HK-2 (cell line): ENCODE data around the gene CBX6.
A peak's percentile ranks its signal among the peaks of the same experiment; 100 is the strongest.
"Not testable (repeated sequence)": the region's sequence is repeated elsewhere in the genome, so short reads cannot be mapped to it uniquely, and the experiment has no call there.

ENCODE experiments used
- DNase-seq: peaks from one replicate; pipeline ENCODE4 v3.0.0-alpha.2; 2018; ENCODE audit not compliant: unreplicated experiment

CBX6 gene

DNA sequence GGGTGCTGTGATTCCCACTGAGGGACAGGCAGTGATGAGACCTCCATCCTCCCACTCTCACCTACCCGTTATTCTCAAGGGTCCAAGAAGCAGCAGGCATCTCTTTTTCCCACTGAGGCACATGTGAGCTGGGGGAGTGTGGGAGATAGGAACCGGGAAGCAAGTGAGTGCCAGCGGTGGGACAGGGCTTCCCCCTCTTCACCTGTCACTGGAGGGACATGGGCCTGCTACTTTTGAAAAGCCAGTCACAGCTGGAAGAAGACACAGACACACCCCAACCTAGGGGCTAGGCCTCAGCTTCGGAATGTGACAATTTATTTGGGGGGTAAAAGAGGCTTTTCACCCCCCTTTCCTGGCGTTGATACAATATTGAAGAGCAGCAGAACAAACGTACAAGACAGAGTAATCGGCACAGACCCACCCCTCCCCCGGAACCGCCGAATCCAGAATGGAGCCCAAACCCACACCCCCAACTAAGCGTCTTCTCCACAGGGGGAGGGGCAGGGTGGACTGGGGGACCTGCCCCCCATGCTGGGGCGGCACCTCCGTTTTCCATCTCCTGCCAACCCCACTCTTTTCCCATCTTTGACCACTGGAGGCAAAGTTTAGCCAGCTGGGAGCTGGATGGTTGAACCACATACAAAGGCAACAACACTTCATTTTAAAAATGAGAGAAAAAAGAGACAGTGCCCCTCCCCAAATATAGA, 10.7 kb downstream of the CBX6 start:
- no peak for DNase-seq

DNA sequence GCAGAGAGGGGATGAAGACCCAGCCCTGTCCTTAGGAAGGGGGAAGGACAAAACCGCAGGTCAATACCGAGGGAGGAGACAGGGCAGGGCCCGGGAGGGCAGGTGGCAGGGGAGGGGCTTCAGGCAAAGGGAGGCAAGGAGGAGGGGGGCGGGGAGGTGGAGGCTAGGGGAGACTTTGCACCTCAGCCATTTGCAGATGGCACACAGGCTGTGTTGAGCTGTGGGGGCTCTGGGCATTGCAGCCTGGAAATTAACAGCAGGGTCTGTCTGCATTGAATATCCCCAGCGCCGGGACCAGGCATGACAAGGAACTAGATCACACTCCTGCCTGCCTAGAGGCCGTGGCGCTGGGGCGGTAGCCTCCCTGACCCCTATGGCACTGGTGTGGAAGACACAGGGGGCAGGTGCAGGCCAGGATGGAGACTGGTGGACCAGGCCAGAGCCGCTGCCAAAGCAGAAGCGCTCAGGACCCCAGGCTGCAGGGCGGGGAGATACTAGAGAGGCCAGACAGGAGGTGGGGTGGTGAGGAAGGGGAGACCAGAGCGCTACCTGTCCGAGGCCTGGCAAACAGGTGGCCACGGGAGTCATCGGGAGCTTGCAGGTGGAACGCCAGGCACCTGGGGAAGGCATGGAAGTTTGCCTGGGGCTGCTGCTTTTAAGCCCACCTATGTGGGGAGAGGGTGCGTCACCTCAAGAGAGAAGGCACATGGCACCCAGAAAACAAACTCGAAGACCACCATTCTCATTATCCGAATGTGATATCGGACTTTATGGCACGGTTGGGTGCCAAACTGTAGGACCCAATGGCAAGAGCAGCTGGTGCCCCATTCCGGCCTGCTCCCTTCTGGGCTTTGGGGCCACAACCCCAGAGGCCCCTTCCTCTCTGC, 11.5 kb downstream of the CBX6 start:
- DNase-seq, result no peak

DNA sequence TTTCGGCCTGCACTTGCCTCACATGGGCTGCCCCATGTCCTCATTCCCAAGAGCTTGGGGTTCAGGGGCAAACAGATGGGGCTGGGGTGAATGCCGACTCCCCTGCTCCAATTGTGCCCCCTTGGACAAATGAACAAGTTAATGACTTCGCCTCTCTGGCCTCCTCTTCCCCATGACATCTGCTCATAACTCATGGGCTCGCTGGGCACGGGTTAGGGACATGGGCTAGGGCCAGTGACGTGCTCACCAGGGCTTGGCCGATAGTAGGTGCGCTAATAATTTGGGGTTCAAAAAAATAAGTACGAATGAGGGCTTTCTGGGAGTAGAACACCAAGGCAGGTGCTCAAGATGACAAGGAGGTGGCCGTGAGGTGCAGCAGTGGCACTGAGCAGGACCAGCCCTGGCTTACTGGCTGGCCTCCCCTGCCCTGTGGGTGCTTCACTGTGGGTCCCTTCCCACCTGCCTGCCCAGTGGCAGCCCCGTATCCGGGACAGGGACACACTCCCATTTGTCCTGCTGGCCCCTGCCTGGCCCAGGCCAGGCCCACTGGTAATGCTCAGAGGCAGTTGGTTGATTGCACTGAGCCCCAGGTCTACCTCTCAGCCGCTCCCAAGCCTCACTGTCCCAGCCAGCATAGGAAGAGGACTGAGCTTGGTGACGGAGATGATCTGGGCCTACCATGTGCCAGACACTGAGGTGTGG, 12.3 kb downstream of the CBX6 start:
- DNase-seq, result no peak

DNA sequence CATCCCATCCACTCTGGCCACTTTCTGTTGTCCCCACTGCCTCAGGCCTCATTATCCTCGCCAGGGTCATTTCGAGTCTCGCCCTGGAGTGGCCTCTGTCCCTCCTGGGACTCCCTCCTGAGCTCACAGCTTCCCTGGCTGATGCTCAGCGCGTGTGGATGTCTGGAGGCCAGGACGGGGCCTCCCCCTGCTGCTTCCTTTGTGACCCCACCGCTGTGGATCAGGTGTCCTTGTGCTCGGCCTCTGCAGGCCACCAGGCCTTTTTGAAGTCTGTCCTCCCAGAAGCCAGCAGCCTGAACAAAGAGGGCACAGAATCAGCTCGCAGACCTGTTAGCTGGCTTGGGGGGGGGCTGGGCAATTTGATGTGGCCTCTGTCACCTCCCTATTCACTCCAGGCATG, 13.5 kb downstream of the CBX6 start:
- DNase-seq, result no peak

DNA sequence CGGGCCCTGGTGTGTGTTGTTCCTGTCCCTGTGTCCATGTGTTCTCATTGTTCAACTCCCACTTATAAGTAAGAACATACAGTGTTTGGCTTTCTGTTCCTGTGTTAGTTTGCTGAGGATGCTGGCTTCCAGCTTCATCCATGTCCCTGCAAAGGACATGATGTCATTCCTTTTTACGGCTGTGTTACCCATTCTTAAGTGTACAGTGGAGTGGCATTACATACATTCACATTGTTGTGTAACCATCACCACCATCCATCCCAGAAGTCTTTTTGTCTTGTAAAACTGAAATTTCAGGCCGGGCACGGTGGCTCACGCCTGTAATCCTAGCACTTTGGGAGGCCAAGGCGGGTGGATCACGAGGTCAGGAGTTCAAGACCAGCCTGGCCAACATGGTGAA, 17.5 kb downstream of the CBX6 start:
- not testable (repeated sequence) for DNase-seq

DNA sequence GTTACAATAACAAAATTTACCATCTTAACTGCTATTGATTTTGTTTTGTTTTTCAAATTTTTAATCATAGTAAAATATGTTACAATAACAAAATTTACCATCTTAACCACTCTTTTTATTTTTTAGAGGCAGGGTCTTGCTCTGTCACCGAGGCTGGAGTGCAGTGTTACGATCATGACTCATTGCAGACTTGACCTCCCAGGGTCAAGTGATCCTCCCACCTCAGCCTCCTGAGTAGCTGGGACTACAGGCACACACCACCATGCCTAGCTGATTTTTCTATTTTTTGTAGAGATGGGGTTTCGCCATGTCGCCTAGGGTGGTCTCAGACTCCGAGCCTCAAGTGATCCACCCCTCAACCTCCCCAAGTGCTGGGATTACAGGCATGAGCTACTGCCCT, 18.1 kb downstream of the CBX6 start:
- DNase-seq, result not testable (repeated sequence)

DNA sequence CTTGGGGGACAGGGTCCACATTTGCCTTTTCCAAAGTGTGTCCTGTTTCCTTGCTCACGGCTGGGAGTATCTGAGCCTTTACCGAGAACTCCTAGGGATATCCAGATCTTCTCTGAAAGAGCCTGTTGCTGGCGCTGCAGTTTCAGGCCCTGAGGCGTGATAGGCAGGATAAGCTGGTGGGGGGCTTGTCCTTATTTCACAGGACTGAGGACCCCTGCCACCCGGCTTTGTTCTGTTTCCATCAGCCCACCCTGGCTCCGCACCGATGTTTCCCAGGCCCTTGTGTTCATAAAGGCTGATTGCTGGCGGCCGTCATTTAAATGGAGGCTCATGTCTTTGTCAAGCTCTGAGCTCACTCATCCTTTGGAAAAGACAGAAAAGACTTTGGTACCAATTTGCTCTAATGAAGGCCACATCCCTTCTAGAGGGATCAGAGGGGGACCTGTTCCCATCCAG, 18.8 kb downstream of the CBX6 start:
- DNase-seq, result no peak

DNA sequence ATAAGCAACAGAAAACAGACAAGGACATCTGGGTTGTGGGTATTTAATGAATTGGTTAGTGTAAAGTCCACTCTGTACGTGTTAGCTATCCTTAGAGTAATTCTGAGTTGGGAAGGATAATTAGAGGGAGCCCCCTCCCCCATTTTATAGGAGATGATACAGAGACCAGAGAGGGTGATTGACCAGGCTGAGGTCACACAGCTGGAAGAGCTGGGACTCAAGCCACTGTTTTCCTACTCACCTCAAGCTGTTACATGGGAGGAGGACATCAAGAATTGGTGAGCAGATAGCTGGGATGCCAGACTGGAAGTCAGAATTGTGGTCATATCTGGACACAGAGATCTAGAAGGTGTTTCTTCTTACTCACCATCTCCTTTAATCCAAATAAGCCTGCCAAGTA, 19.5 kb downstream of the CBX6 start:
- no peak for DNase-seq

DNA sequence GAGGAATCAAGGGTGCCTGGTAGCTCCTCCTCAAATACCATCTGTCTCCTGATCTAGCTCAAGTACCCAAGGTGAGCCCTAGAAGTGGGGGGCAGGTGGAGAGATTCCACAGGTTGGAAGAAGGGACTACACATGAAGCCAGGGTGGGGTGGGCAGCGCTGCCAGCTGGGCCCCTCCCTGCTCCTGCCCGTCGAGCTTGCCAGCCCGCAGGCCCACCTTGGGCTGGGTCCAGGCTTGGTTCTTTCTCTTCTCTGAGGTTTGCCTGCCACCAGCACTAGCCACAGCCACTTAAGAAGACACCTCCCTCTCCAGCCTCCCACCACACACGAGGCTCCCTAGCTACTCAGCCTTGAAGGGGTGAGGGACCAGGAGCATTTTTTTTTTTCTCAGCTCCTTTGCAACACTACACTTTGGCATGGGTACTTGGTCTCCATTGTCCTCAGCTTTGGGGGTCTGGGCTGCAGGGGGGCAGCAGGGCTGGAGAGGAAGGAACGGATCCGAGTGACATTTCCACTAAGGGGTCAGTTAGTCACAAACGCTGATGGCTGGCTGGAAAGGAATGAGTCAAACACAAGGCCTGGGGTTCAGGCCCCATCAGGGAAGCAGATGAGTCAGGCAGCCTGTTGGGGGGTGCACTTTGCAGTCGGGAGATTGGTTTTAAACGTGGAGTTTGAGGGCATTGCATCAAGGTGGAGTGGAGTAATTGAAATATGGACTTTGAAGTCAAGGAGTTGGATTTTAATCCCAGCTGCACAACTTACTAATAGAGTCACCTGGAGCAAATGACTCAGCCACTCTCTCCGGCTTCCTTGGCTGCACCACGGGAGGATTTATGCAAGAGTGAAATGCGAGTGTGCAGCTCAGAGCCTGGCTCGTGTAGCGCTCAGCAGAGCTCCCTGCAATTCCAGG, 20.8 kb downstream of the CBX6 start:
- DNase-seq, result peak; percentile 49

DNA sequence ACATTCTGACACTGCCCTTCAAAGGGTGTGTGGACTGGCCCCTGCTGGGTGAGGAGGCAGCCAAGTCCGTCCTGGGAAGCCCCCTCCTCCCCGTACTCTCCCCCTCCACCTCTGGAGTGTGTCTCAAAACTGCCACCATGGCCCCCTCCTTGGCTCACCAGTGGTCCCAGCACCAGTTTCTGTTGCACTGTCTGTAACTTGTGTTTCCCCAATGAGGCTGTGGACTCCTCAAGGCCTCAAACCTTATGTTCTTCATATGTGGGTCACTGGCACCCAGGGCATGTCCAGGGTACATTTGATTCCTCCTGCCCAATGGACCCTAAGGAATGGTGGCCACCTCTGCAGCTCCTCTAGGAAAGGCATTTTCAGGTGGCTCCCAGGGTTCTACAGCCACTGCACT, 21.6 kb downstream of the CBX6 start:
- DNase-seq, result no peak

DNA sequence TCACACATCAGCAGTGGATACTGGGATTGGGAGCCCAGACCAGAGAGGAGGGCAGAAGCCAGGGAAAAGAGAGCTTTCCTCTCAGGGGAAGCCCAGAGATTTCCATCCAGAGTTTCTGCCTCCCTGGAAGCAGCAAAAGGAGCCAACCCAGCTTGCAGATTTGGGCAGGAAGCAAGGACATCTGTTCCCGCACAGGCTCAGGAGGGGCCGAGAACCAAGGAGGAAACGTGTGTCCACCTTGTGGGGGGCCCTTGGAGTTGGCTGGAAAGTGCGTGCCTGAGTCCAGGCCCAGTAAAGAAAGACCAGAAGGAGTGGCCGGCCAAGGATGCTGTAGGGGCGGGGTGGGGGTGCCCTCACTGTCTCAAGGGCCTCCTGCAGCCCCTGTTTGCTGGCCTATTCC, 22.2 kb downstream of the CBX6 start:
- no peak for DNase-seq

DNA sequence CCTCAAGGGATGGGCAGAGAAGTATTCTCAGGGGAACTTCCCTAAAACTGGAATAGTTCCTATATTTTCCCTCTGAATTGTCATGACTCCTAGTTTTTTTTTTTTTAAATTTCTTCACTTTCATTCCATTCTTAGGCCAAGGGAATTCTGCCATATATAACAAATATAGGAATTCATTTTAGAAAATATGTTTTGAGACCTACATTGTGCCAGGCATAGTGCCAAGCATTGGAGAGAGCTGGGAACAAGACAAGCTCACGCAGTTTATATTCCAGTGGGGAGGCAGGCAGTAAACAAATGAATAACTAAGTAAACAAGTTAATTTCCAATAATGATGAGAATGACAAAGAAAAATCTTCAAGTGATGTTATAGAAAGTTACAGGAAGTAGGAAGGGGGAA, 25.6 kb downstream of the CBX6 start:
- no peak for DNase-seq

DNA sequence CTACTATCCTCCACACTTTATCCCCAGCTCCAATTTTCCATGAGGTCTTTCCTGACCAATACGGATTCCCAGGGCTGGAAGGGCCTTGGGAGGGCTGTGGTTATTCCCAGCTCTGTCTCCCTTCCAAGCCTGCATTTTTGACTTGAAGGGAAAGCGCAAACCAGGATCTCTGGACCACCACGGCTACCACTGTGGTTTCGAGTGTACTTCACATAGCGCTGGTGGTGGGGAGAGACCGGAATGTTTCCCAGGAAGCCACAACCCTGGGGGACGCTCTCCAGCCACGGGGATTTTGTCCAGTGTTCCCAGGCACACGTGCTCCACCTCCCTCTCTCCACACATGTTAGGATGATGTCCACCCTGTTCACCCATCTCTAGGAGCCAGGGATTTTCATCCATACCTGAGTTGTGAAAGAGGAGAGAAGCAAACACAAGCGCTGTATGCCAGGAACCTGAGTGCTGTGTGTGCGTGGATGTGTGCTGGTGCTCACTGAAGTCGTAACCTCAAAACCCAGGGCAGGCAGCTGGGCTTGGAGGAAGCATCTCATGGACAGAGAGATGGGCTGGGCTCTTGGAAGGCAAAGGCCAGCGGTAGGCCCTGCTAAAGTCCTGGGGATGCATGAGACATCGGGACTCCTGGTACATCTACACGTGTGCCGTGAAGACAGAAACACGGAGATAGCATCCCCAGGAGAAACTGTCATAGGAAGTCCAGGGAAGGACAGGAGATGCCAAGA, 26.8 kb downstream of the CBX6 start:
- DNase-seq, result no peak

DNA sequence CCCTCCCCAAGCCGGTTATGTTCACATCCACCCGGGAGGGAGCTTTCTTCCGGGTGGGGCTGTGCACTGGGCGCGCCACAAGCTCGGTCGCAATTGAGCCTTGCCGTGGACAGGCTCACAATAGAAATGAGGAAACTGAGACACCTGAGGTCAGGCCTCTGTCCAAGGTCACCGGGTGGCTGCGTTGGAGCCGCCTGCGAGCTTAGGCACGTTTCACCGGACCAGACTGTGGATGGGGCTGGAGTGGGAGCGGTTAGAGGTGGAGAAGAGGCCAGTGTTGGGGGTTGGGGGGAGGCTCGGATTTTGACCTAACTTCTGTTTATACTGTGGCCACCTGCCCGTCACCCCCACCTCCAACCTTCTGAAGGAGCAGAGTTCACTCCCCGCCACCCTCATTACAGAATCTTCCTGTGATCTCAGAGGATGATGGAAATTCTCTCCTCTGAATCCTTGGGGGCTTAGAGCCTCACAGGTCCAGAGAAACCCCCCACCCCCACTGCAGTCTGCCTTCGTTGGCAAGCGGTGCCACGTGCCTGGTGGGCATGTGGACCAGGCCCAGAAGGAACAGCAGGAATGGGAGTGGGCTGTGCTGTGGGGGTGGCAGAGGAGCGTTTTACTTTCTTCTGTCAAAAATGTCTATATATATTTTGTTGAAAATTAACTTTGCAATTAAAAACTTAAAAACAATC, 27.6 kb downstream of the CBX6 start:
- DNase-seq, result no peak

DNA sequence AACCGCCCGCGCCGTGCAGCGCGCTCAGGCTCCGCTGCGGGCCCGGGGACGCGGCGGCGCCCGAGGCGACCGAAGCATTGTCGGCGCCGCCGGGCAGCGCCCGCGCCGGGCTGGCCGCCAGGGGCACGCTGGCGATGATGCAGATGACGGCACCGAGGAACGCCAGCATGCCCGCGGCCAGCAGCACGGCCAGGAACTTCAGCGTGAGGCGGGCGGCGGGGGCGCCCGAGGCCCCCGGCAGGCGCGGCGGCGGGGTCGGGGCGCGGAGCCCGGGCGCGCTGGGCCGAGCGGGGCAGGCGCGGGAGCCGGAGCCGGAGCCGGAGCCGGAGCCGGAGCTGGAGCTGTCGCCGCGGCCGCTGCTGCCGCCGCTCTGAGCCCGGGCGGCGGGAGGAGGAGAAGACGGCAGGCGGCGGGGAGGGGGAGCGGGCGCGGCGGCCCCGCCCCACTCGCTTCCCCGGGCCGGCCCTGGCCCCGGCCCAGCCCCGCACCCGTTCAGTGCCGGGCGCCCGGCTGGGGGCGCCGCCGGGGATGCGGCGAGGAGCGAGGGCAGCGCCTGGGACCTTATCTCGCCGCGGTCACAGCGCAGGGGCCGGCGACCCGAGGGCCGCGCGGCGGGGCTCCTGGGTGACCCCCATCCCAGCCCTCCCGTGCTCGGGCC, 28.2 kb downstream of the CBX6 start, which contains the start of gene NPTXR:
Gene NPTXR (minus strand): TSS at position 372 of the 658 bp plus-strand sequence.
- peak; percentile 58 for DNase-seq

DNA sequence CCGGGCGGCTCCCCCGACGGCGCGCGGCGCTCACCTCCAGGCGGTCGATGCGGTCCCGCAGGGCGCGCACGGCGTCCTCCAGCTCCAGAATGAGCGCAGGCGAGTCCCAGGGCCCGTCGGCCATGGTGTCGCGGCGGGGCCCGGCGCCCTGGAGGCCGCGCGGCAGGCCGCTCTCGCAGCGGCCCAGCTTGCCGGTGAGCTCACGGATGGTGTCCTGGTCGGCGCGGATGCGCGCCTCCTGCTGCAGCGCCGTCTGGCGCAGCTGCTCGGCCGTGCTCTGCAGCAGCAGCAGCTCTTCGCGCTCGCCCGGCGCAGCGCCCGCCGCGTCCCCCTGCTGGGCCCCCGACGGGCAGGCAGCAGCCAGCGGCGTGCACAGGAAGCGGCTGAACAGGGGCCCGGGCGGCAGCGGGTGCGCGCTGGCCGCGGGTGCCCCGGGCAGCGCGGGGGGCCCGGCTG, 28.8 kb downstream of the CBX6 start:
- peak; percentile 54 for DNase-seq

DNA sequence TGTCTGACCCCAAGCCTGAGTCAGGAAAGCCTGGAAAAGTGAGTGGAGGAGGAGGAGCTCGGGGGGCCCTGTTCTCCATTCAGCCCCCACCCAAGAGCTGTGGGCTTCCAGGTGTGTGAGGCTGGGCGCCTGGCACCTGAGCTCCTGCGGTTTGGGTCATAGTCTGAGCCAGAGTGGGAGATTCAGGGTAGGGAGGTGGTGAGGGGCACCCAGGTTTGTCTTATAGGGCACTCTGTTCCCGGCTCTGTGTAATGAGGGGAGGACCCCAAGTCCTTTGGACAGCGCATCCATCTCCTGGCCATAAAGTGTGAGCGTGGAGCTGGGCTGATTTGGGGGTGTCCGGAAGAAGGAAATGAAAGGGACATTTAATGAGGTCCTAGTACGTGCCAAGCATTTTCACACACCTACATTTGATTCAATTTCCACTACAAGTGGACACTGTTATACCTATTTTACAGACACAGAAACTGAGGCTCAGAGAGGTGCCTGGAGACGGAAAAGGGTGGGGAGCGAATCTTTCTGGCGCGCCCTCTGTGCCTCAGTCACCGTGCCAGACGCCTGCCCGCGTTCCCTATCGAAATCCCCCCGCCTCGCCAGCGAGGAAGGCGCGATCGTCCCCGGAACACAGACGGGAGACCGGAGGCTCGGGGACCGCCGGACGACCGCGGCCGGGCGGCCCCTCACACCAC, 29.4 kb downstream of the CBX6 start:
- no peak for DNase-seq

DNA sequence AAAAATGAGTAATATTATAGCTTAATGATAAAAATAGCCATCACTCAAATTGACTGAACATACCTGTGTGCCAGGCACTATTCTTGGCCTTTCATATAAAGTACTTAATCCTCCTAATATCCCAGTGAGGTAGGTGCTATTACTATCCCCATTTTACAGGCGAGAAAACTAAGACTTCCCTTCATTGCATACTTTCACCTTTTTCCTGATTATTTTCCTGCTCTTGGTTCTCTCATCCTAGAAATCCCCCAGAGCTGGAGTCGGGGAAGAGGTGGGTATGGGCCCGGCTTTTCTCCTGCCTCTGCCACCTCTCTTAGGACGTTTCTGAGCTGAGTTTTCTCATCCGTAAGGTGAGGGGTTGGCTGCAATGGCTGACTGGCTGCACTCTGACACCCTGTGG, 30.4 kb downstream of the CBX6 start:
- no peak for DNase-seq

DNA sequence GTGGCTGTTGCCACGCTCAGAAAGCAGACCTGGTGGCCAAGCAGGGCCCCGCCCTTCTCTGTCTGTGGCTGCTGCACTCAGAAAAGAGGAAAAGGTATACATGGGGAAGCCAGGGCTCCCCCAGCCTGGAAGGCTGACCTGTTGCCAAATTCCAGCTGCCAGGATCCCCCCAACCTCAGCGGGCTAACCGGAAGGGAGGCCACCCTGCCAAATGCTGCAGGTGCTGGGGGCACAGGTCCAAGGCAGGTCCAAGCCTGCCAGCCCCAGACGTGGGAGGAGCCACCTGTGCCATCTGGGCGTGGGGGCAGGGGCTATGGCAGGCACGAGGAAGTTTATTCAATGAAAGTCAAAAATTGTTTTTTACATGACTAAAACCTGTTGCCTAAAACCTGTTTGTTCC, 30.8 kb downstream of the CBX6 start:
- no peak for DNase-seq
